ENCODE measurements around the gene RANBP6.

RANBP6 gene

DNA sequence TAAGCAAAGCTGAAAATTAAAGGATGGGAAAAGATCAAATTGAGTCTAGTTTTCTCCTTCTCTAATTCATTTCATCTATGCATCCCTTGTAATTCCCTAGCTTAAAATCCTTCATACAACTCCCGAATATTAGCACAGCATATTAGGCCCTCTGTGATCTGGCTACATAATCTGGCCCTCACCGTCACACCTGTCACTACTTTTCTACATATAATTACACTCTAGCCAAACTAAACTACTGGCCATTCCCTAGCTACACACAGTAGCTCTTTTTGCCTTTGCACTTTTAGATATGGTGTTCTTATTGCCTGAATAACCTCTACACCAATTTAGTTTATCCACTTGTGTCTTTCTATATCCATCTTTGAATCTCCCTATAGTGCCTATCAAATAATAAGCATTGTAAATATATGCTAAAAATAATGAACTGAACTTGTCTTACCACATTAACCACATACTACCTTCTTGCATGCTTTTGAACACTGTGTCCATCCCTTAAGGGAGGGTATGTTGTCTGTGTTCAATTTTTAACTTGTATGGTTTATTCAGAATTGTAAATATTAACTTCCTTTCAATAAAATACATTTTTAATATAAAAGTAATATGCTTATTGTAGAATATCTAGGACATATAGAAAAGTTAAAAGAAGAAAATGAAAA is 15.9 kb downstream of the RANBP6 start:
- H3K4me1 ChIP-seq: no peaks in the 10 kb centered on the region
- no peaks in the 10 kb centered on the region for H3K9me3 ChIP-seq
- no peak for DNase-seq
- H3K36me3 ChIP-seq: no peaks in the 10 kb centered on the region
- H3K4me3 ChIP-seq (ENCODE audit: low read depth, low read length): no peak overlapping the region
- TF ChIP-seq, protein P1, sequence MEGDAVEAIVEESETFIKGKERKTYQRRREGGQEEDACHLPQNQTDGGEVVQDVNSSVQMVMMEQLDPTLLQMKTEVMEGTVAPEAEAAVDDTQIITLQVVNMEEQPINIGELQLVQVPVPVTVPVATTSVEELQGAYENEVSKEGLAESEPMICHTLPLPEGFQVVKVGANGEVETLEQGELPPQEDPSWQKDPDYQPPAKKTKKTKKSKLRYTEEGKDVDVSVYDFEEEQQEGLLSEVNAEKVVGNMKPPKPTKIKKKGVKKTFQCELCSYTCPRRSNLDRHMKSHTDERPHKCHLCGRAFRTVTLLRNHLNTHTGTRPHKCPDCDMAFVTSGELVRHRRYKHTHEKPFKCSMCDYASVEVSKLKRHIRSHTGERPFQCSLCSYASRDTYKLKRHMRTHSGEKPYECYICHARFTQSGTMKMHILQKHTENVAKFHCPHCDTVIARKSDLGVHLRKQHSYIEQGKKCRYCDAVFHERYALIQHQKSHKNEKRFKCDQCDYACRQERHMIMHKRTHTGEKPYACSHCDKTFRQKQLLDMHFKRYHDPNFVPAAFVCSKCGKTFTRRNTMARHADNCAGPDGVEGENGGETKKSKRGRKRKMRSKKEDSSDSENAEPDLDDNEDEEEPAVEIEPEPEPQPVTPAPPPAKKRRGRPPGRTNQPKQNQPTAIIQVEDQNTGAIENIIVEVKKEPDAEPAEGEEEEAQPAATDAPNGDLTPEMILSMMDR (IDR thresholded peaks at IDR 0.05; ENCODE audit: low read depth, low read length): no peak
- no peaks in the 10 kb centered on the region for H3K27me3 ChIP-seq

DNA sequence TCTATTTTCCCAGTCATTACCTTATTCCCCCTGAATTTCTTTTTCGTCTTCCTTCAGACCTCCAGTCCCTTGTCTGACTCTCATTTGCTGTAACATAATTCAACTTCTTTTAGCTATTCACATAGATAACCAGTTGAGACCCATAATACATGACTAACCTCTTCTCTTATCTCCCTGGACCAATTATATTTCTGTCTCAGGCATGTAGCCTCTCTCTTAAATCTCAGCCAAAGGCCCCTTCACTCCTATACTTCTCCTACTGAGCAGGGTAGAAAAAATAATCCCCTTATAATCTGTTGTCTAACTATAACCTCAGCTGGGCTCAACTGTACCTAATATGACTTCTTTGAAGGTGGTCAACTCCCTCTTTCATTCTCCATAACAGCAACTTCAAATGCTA is 20.9 kb downstream of the RANBP6 start:
- Histone ChIP-seq H3K9me3 (no peaks in the 10 kb centered on the region), H3K4me1 (no peaks in the 10 kb centered on the region), H3K36me3 (no peaks in the 10 kb centered on the region), H3K27me3 (no peaks in the 10 kb centered on the region), H3K4me3 (ENCODE audit: low read depth, low read length) (no peak overlapping the region)
- DNase-seq: no peak
- TF ChIP-seq, protein P1 (IDR thresholded peaks at IDR 0.05; ENCODE audit: low read depth, low read length): no peak

DNA sequence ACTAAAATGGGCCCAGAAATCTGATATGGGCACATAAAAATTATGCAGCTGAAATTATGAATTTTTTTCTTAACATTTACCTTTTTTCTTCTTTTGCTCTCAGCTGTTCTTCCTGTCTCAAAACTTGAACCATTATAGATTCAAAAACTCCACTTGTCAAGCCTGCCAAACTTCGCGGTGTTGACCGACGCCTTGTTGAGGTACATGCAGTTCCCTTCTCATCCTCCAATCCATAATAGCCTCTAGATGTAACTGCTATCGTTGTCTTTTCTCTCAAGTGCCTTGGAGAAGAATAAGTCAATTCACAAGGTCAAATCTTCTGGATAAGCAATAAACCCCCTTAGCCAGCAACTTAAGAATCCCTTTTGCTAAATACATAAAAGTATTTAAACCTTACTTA is 27.2 kb downstream of the RANBP6 start:
- TF ChIP-seq, protein P1 (IDR thresholded peaks at IDR 0.05; ENCODE audit: low read depth, low read length): no peak
- no peak for DNase-seq
- H3K36me3 ChIP-seq: peaks cover 5% of the 10 kb centered on the region; the same call in 1 of the 2 replicates
- H3K9me3 ChIP-seq: no peaks in the 10 kb centered on the region
- no peak overlapping the region for H3K4me3 ChIP-seq (ENCODE audit: low read depth, low read length)
- no peaks in the 10 kb centered on the region for H3K4me1 ChIP-seq
- no peaks in the 10 kb centered on the region for H3K27me3 ChIP-seq

DNA sequence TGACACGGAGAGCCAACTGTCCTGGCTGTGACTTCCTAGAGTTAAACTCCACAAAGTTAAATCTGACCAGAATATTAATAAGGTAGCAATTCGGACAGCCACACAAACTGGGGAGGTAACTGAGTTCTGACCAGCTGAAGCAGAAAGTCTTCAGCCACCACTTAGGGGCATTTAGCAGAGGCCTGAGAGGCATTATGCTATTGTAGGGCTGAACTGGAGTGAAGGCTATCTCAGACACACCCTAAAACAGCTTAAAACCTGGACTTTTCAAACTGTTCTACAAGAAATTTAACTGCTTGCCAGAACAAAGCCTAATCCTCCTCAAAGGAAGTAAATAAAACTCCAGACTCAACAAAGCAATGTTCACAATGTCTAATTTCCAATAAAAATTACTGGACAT is 32.4 kb downstream of the RANBP6 start:
- H3K4me1 ChIP-seq: no peaks in the 10 kb centered on the region
- TF ChIP-seq, protein P1 (IDR thresholded peaks at IDR 0.05; ENCODE audit: low read depth, low read length): no peak
- no peaks in the 10 kb centered on the region for H3K9me3 ChIP-seq
- H3K4me3 ChIP-seq (ENCODE audit: low read depth, low read length): no peak overlapping the region
- no peaks in the 10 kb centered on the region for H3K27me3 ChIP-seq
- DNase-seq: no peak
- peaks cover 5% of the 10 kb centered on the region; the same call in 1 of the 2 replicates for H3K36me3 ChIP-seq

DNA sequence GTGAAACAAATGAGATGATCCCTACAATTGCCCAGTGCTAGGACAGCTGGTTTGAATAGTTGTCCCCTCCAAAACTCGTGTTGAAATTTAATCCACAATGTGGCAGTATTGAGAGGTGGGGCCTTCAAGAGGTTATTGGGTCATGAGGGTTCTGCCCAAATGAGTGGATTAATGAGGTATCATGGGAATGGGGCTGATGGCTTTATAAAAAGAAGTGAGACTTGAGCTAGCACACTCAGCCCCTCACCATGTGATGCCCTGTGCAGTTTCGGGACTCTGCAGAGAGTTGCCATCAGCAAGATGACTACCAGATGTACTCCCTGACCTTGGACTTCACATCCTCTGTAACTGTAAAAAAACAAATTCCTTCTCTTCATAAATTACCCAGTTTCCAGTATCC is 33.1 kb downstream of the RANBP6 start:
- TF ChIP-seq, protein P1 (IDR thresholded peaks at IDR 0.05; ENCODE audit: low read depth, low read length): no peak
- Histone ChIP-seq H3K36me3 (peaks cover 5% of the 10 kb centered on the region; the same call in 1 of the 2 replicates), H3K9me3 (no peaks in the 10 kb centered on the region), H3K4me3 (ENCODE audit: low read depth, low read length) (no peak overlapping the region), H3K4me1 (no peaks in the 10 kb centered on the region), H3K27me3 (no peaks in the 10 kb centered on the region)
- no peak for DNase-seq

DNA sequence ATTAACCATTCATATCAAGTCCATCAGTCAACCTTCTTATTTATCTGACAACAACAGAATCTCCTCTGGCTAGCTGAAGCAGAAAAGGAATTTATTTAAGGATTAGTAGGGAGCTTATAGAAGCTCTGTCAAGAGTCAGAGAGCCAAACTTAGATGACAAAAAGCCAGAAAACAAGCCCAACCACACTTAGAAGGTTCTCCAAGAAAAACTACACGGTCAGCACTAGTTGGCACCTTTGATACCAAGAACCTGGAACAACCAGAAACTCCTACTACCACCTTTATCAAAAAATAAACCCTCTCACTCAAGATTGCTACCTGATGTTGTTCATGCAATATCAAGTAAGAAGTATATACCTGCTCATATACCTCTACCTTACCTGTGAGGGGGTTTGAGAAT is 36.9 kb downstream of the RANBP6 start:
- DNase-seq: no peak
- TF ChIP-seq, protein P1 (IDR thresholded peaks at IDR 0.05; ENCODE audit: low read depth, low read length): no peak
- no peaks in the 10 kb centered on the region for H3K4me1 ChIP-seq
- H3K36me3 ChIP-seq: no peaks in the 10 kb centered on the region; the same call in 1 of the 2 replicates
- H3K9me3 ChIP-seq: no peaks in the 10 kb centered on the region
- no peak overlapping the region for H3K4me3 ChIP-seq (ENCODE audit: low read depth, low read length)
- no peaks in the 10 kb centered on the region for H3K27me3 ChIP-seq

Measured in BE2C (cell line).